Epidermal melanocyte (primary cell): ENCODE measurements around the gene RGS16.

ENCODE experiments used
- DNase-seq: peaks from one replicate; pipeline ENCODE4 v3.0.0; 2011; ENCODE audit warnings: low spot score; ENCODE audit not compliant: insufficient read length

The RGS16 gene

DNA sequence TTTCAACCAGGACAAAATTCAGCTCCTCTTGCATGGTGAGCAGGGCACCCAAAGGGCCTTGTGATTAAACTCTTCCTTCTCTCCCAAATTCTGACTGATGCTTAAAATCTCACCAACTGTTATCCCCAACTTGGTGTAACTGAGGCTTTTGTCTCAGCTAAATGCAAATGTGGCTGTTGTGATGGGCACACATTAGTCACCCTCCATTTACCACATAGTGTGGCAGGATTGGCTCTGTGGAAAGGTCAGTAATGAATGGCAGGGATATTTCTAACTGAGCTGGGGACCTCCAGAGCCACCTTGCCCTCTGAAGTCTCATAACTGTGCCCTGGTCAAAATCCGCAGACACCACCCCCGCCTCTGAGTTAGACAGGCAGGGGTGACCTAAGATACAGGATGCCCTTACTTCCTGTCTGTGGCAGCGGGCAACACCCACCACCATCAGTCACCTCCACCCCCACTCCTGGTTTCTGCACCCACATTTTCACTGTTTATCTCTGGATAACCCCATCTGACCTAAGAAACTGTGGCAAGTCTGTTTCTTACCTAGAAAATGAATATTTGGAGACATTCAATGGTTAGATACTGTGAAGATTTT is 25.4 kb upstream of the RGS16 start:
- no peak for DNase-seq

DNA sequence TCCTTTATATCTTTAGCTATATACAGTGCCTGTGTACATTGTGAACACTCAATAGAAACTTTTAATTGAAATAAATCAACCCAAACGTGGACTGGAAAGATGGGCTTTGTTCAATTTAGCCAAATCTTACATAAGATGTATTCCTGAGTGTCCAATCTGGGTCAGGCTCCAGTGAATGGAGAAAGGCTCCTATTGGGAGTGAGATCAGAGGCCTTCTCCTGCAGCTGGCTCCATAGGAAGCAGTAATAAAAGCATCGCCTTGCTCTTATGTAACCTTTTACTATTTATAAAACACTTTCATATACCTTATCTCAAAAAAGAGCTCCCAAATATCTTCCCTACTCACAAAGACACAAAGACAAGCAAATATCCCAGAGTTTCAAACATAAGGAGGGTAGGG is 24.9 kb upstream of the RGS16 start:
- DNase-seq = no peak

DNA sequence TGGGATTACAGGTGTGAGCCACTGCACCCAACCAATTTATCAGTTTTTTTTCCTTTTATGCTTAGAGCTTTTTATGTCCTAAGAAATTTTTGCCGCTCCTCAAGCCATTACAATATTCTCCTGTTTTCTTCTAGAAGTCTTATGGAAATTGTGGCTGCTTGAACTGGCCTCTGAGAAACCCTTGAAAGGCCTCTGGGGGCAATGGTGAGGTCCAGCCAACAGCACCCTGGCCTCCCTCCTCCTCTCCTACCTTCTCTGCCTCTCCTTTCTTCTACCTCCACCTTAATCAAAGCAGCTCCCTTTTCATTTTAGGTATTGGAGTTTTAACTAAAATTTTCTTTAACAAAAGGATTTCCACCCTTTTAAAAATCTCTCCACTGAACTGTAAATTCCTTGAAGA is 24.5 kb upstream of the RGS16 start:
- DNase-seq = no peak

DNA sequence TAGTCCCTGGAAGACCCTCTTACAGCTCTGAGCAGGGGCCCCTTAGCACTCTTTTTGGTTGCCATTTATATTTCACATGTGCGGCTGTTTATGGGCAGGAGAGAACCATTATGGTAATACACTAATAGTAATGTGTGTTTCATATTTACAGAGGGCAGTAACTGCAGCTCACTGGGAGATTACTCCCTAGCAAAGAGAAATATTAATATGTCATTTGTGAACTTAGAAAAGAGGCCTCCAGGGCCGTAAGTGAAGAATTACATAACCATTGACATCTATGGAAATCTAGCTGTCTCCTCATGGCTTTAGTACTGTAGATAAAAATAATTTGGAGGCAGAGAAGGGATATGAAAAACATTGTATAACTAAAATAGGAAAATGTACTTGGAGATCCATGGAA is 23.4 kb upstream of the RGS16 start:
- no peak for DNase-seq

DNA sequence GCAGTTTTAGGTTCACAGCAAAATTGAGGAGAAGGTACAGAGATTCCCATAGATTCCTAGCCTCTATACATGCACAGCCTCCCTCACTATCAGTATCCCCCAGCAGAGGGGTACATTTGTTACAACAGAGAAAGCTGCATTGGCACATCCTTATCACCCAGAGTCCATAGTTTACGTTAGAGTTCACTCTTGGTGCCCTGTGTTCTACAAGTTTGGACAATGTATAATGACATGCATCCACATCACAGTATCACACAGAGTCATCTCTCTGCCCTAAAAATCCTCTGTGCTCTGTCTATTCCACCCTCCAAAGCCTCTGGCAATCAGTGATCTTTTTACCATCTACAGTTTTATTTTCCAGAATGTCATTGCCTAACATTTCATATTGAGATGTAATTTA is 22.3 kb upstream of the RGS16 start:
- DNase-seq = no peak

DNA sequence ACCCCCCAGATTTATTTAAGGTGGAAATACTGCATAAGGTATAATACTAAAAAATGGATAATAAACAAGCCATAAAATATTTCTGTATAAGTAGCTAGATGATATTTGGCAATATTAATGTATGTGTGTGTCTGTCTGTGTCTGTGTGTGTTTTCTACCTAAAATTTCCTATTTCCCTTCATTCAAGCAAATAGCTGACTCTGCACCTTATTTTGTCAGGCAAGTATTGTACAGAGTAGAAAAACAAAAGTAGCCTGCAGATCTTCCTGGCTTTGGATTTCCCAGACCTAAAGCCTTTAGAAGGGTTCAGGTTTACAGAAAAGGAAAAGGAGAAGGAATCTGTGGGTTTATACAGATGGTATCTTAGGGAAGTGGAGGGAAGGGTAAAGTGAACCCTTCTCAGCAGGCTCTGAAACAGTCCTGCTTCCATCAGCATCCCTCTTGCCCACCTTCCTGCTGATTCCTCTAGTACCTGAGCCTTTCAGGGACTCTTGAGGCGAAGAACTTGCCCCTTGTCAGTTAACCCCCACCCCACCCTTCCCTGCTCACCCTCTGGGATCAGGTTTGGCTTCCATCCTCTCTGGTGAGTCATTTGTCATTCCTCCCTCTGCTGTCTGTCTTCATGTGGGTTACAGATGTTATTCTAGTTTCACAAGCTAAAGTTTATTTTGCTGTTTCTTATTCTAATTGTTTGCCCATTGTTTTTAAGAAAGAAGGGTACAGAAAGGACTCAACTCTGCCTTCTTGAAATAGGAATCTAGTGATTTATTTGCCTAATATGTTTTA is 21.7 kb upstream of the RGS16 start:
- no peak for DNase-seq

DNA sequence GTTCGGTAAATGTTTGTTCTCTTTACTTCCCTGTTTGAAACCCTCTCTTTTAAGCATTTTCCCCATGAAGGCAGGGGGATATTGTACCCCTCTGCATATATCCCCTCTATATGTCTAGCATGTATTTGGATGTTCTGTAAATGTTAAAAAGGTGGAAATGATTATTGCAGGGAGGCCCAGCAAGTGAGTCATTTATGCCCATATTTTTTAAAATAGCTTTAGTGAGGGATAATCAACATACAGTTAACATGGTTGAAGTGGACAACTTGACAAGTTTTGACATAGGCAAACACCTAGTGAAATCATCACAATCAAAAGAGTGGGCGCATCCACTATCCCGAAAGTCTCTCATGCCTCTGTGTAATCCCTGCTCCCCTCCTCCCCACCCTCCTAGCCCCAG is 20.8 kb upstream of the RGS16 start:
- no peak for DNase-seq

DNA sequence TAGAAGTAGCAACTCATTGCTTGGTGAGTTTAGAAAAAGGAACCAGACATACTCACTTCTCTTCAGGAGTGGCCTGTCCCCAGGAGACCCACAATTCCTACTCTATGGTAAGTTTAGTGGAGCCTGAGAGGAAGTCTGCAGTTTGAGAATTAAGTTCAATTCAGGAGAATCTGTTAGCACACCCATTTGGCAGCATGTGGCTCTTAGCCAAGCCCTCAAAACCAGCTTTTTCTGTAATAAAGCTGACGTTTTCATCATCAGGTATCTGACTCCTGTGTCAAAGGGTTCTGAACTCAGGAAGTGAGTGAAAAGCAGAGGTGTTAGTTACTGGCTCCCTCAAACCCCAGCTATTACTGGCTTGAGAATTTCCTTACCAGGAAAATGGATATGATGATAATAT is 20.4 kb upstream of the RGS16 start:
- no peak for DNase-seq

DNA sequence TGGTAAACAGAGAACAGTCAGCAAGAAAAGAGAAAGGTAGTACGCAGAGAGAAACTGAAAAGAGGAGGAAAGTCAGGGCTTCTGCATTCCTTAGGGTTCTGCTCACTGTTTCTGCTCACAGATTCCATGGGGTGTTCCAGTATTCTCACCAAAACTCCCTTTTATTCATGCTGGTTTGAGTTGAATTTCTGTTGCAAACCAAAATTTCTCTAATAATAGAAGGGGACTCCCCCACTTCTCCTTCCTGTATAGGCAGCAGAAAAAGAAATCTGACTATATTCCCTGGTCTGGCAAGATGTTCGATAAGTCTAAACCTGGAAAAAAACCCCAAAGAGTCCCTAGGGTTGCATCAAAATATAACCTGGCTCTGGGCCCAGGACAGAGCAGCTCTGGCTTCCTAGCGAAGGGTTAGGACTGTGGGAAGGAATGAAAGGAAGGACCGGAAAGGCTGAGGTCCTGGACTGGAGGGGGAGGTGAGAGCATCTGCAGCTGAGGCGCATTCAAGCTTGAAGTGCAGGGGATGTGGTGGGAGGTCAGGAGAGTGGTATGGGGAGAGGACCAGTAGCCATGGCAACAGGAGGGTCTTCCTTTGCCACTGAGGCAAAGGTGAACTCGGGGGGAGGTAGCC is 18.8 kb upstream of the RGS16 start:
- no peak for DNase-seq

DNA sequence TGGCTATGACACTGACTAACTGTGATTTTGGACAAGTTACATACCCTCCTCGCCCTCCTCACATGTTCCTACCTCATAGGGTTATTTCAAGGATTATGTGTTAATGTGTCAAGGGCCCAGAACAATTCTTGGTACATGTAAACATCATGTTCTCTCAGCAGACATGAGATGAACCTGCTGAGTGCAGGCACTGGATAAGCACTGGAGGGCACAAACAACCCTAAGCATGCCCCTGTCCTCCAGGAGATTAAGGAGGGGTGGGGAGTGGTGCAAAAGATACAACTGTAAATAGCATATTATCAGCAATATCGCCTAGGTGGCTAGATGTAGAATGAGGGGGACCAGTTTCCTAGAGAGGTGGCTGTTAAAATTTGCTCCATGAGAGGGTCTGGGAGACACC is 17.7 kb upstream of the RGS16 start:
- DNase-seq = no peak

DNA sequence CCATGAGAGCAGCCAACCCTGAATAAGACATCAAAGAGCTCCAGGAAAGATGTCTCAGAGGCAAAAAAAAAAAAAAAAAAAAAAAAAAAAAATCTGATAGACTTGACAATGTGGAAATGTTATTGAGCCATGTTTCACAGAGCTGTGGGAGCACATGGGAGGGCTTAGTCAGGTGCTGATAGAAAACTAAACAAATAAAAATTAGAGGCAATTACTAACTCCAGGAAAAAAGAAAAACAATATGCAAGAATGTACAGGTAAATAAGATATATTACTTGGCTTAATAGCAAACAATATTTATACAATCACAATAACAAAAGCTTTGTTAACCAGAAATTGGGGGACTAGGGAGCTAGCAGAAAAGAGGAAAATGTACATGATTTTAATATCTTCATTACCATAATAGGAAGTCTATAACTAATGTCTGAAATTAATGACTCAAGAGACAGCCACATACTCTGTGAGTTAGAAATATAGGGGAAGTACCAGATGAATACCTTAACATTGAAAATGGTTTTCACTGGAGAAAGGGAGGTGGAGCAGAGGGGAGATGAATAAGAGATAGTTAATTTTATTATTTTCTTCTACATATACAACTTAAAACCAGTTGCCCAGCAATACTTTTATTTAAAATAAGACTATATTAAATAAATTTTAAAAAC is 16.9 kb upstream of the RGS16 start:
- no peak for DNase-seq

DNA sequence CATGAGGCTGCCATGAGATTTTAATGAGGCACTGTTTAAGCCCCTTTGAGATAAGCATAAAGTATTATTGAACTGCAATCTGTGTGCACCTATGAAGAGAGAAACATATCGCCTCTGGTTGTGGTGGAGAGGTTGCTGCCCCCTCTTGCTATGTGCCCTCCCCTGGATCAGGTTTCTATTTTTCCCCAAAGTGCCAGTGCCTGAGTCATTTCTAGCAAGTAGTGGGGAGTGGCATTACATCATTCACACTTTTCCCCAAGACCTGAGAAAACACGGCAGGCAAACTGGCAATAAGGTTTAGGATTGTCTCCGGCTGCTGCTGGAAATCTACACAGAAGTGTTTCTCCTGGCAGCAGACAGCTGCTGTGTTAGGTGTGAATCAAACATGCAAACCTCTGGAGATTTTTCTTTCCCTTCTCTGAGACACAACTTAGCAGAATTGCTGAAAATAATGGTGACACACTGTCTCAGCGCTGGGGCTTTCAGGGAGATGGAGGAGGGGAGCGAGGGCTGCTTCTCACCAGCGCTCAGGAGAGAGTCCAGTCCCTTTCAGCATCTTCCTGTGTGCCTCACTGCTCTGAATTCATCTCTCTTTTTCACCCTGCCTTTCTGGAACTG is 13.7 kb upstream of the RGS16 start:
- no peak for DNase-seq

DNA sequence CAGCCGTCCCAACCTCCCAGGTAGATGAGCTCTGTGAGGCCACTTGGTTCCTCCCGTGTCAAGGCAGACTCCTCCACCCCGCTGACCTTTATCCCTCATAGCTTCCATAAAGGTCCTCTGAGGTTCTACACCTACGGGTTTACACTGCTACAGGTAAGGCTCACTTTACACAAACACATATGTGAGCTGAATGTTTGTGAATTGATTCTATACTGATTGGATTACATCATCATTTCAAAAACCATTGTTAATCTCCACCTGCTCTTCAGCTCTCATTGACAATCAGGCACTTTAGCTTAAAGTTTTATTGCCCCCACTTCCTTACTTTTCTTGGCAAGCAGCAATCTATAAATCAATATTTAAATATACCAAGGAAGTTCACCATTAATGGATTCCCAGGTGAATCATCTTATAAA is 12.8 kb upstream of the RGS16 start:
- DNase-seq = no peak

DNA sequence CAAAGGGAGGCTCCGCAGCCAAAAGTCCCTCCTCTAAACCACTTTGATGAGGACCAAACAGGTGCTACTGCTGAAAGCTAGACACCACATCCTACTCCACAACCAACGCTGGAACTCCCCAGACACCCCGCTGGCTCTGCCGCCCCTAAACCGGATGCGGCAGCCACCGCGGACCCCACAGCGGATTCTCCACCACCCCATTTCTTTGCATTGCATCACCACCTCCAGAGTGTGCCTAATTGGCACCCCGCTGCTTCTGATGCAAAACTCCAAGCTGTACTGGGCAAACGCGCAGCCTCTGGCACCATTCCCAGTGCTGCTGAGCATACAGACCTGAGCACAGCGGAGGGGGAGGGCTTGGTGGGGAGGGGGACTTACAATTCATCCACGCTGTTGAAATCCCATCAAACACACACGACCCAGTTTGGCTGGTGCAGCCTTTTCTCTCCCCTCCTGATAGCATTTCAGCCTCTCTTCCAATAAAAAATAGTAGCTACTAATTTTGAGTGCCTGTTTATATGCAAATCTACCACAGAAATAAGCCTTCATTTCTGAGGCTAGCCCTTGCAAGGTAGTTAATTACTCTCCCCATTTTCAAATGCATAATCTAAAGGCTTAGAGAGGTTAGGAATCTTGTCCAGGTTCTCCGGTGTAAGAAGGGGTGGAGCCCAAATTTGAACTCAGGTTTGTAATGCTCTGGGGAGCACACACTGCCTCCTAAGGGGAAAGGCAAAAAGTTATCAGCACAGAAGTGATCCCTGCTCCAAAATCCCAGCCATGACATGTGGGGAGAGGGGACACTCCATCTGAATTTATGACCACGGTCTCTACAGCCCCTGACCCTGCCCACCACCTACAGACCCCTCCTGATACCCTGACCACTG is 12.2 kb upstream of the RGS16 start:
- no peak for DNase-seq

DNA sequence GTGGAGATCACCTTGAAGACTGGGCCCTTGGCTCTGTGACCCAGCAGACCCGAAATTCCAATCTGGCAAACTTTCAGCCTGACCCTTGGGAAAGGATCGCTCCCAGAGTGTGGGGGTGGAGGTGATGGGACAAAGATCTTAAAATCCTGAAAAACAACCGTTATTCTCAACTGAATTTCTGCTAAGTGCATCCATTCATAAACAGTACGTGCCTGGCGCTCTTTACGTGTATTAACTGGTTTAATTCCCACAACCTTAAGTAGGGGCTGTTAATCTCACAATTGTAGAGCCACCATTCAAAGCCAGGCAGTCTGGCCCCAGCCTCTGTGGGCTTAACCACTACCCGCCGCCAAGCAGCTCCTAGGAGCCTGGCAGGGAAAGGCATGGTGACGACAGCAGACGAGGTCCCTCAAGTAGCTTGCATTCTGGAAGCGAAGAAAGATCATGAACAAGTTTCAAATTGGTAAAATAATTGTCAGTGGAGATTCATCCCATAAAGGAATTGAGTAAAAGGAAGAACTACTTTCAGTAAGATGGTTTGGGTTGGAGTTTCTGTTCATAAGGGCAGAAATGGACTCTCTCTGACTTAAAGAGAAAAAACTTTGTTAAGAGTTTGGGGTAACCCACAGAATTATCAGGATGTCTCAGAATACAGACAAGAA is 11.4 kb upstream of the RGS16 start:
- no peak for DNase-seq

DNA sequence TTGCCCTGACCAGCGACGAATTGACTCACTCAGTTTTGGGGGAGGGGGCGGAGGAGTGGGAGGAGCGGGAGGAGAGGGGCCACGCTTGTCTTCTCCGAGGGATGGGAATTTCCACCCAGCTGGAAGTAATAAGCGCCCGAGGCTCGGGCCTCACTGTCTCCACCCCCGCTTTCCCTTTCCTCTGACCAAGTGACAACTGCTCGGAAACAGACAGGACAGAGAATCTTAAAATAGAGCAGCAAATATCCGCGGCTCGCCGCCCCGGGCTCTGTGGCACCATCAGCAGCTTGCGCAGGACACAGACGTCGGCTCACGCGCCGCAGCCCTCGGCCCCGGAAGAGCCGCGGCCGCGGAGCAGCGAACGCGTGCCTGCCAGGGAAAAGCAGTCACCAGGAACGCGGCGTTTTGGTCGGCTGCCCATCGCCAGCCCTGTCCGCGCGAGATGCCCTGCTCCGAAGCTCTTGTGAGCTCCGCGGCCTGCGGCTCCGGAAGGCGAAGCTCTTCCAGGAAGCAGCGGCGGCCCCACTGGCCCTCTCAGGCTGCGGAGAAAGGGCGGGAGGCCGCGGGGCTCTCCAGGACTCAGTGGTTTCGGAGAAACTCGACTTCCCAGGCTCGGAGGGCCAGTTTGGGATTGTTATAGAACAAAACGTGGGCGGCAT is 10.7 kb upstream of the RGS16 start:
- peak; percentile 51 for DNase-seq

DNA sequence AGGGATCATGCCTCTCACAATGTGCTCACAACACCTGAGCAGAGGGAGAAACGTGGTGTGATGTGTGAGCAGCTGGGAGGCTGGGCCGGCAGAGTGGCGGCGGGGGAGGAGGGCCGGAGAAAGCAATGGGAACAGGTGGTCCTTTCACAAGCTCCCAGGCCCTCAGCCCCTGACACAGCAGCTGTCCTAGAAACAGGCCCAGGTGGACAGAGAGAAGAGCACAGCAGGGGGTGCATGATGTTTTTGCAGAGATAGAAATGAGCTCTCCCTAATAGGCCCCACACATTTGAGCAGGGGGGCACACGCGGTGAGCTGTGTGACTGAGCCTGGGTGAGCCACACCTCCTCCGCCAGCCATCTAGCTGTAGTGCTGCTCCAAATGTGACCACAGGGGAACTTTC is 7.6 kb upstream of the RGS16 start:
- no peak for DNase-seq

DNA sequence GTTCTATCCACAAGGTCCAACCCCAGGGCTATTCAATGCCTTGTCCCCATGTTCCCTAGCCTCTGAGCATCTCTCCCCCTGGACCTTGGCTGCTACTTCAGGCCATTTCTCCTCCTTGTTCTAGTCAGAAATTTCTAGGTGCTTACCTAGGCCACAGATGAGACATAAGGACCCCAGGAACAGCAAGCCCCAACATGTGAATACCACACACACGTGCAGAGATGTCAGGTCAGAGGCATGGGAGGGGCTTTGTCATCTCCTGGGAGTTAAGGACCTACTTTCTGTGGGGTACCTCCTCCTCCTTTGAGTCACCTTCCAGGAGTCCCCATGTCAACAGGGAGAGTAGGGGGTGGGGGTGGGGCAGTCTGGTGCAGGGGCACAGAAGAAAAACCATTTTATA is 7.1 kb upstream of the RGS16 start:
- DNase-seq = no peak

DNA sequence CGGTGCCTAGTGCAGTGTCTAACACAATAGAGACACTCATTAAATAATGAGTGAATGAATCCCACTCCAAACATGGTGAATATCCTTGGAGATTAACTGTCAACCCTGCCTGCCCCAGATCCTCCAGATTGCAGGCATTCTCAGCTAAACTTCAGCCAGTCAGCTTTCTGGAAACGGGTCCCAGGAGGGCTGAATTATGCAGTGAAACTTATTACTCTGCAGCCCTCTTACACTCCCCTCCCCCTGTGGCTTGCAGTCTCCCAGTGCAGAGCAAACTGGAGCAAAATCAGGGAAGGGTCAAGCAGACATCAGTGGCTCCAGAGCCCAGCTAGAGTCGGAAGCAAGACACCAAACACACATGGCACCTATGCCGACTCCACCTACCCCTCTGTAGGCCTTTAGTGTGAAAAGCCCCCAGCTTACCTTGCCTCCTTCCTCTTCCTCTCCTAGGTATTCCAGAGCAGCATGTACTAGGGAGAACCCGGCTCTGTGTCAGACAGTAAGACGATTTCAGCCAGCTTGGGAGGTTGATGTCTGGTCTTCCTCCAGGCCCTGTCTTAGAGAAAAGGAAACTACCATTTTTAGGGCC is 6.5 kb upstream of the RGS16 start:
- no peak for DNase-seq
